ENCODE results near the gene GLI3. TPM values are rescaled to one million over a fixed set of nuclear protein-coding genes. Genes with fewer than 3 reads are reported as not detected.

The GLI3 gene
- total and polyA plus RNA-seq, 2 of the 4 experiments (the other 2 are of a cell fraction) = 1.3 to 3.9 TPM

GRCh38 chr7:42240416-42240815 is 3.4 kb upstream of the GLI3 start:
- no peaks in the 10 kb centered on the region for H3K36me3 ChIP-seq (ENCODE audit: control insufficient read depth, insufficient read depth, low read length)
- no peak overlapping the region for H2BK120ac ChIP-seq (ENCODE audit: low read depth, low read length)
- TF ChIP-seq POLR2A (IDR thresholded peaks at IDR 0.05; ENCODE audit: low read depth, low read length) = no peak
- no peak for TF ChIP-seq BHLHE40 (IDR thresholded peaks at IDR 0.05; ENCODE audit: low read depth, low read length)
- no peak for TF ChIP-seq USF2 (IDR thresholded peaks at IDR 0.05; ENCODE audit: low read depth, low read length)
- TF ChIP-seq CEBPB (IDR thresholded peaks at IDR 0.05; ENCODE audit: low read depth, low read length) = no peak
- no peak for TF ChIP-seq MXI1 (IDR thresholded peaks at IDR 0.05; ENCODE audit: borderline replicate concordance, low read depth, low read length)
- no peak for TF ChIP-seq CHD1 (IDR thresholded peaks at IDR 0.05; ENCODE audit: low read depth, low read length)
- TF ChIP-seq ELK1 (IDR thresholded peaks at IDR 0.05; ENCODE audit: borderline replicate concordance, low read depth, low read length) = no peak
- TF ChIP-seq RFX5 (IDR thresholded peaks at IDR 0.05; ENCODE audit: low read depth, low read length) = no peak
- no peak for TF ChIP-seq NFE2L2 (IDR thresholded peaks at IDR 0.05; ENCODE audit: low read depth, low read length)
- TF ChIP-seq CTCF (conservative IDR thresholded peaks at IDR 0.05; ENCODE audit: low read depth, low read length) = no peak
- no peak for TF ChIP-seq MAZ (IDR thresholded peaks at IDR 0.05; ENCODE audit: borderline replicate concordance, low read depth, low read length)
- no peak for TF ChIP-seq FOS (IDR thresholded peaks at IDR 0.05; ENCODE audit: low read depth, low read length)
- TF ChIP-seq RCOR1 (IDR thresholded peaks at IDR 0.05; ENCODE audit: insufficient replicate concordance, low read length) = no peak
- TF ChIP-seq MAFK (IDR thresholded peaks at IDR 0.05; ENCODE audit: low read depth, low read length) = no peak
- TF ChIP-seq RAD21 (IDR thresholded peaks at IDR 0.05; ENCODE audit: low read length) = no peak
- no peak for TF ChIP-seq SMC3 (IDR thresholded peaks at IDR 0.05; ENCODE audit: low read depth, low read length)
- H3K18ac ChIP-seq (ENCODE audit: low read depth, low read length) = no peak overlapping the region
- BruUV-seq (replicated peaks) = no TSS peak
- no peak overlapping the region for H4K91ac ChIP-seq (ENCODE audit: insufficient read depth, low read depth, low read length)
- H3K9me1 ChIP-seq (ENCODE audit: insufficient read depth, low read length) = peaks cover 2% of the 10 kb centered on the region; the same call in 1 of the 2 replicates
- H3K23ac ChIP-seq (ENCODE audit: low read depth, low read length) = no peak overlapping the region
- ChIA-PET POLR2A (ENCODE audit: unreplicated experiment) (no interaction called here), CTCF (no interaction called here)
- H3K14ac ChIP-seq (replicated peaks; ENCODE audit: low read depth, low read length) = no peak overlapping the region
- H2AK9ac ChIP-seq (replicated peaks; ENCODE audit: low read depth, low read length, poor library complexity) = no peak overlapping the region
- H2BK5ac ChIP-seq (ENCODE audit: low read depth, low read length, poor library complexity, severe bottlenecking) = no peak overlapping the region
- no peak overlapping the region for H3K4ac ChIP-seq (ENCODE audit: low read depth, low read length)
- H3K79me1 ChIP-seq (ENCODE audit: low read depth in 1 of 2, low read length in 2 of 2) = peaks cover 7 to 9% of the 10 kb centered on the region in 2 experiments; a peak in 2 of 4 replicates
- no CpG with 5 or more reads among the region's 2 CpGs for WGBS, 2 experiments (ENCODE audit: extremely low coverage in 2 of 2, insufficient read length in 1 of 2)
- no peak overlapping the region for H2AK5ac ChIP-seq (ENCODE audit: low read depth, low read length)
- dilution Hi-C loops (cut with HindIII; ENCODE audit: low sequenced_read_pairs, unreplicated experiment) (no loop called here), intact Hi-C loops (cut with micrococcal nuclease) (no loop called here), in situ Hi-C loops (cut with MboI; ENCODE audit: low sequenced_read_pairs) (loop anchor here (25.0 kb wide), 1 partner anchor 253 kb away; no protein-coding TSS in a partner anchor)
- no peak for ATAC-seq (ENCODE audit: low read depth)
- no peak overlapping the region for H2BK20ac ChIP-seq (ENCODE audit: low read depth, low read length)
- H3K4me2 ChIP-seq (ENCODE audit: low read depth, low read length) = no peak overlapping the region
- H3K4me3 ChIP-seq (ENCODE audit: insufficient read depth, low read depth, low read length) = no peak overlapping the region
- H3K9me3 ChIP-seq (ENCODE audit: control insufficient read depth, insufficient read depth, low read length) = no peaks in the 10 kb centered on the region
- H2BK15ac ChIP-seq (ENCODE audit: low read depth, low read length) = no peak overlapping the region
- no peak overlapping the region for H4K8ac ChIP-seq (ENCODE audit: low read depth in 2 of 2, low read length in 2 of 2)
- H2AFZ ChIP-seq (replicated peaks; ENCODE audit: low read length, poor library complexity) = no peak overlapping the region
- H3K56ac ChIP-seq (ENCODE audit: extremely low read depth, insufficient read depth, low read length) = no peak overlapping the region
- no peak overlapping the region for H4K5ac ChIP-seq (ENCODE audit: low read depth, low read length)
- no peak for DNase-seq
- no peak overlapping the region for H3K9ac ChIP-seq (ENCODE audit: low read depth, low read length)
- no peaks in the 10 kb centered on the region for H3K27me3 ChIP-seq (ENCODE audit: control insufficient read depth, insufficient read depth, low read length)
- H4K20me1 ChIP-seq (ENCODE audit: insufficient read depth, low read length) = peaks cover 6% of the 10 kb centered on the region
- H3K4me1 ChIP-seq (ENCODE audit: control insufficient read depth, insufficient read depth, low read length) = peaks cover 9% of the 10 kb centered on the region
- H3K27ac ChIP-seq (ENCODE audit: insufficient read depth, low read length) = no peak overlapping the region

All from IMR-90 (cell line).